Measurements from ENCODE around the gene UBE2L6. TPM values are rescaled to one million over a fixed set of nuclear protein-coding genes. Genes with fewer than 3 reads are reported as not detected.

UBE2L6 gene
- total and polyA plus RNA-seq, 4 donors = 18.6 to 97.2 (median 65.1) TPM

DNA sequence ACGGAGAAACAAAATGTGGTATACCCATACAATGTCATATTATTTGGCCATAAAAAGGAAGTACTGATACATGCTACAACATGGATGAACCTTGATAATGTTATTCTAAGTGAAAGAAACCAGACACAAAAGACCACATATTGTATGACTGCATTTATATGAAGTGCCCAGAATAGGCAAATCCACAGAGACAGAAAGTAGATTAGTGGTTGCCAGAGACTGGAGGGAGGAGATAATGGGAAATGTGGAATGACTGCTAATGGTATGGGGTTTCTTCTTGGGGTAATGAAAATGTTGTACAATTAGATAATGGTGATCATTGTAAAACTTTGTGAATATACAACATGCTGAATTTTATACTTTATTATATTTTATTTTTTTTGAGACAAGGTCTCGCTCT is 46.4 kb downstream of the UBE2L6 start:
- WGBS = 95% methylated on average over 2 of the region's 2 CpGs

DNA sequence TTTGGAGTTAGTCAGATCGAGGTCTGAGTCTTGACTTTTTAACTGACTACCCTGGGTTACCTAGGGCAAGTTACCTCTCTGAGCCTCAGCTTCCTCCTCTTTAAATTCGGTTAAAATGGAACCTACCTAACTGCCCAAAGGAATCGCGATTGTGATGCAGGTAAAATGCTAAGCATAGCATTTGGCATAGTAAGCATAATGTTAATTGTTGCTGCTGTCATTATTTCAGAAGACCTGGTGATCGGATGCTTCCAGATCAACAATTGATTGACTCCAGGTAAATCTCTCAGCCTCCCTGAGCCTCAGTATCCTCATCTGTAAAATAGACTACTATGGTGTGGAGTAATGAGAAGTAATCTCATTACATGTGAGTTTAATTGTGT is 51.4 kb downstream of the UBE2L6 start:
- WGBS = 13% methylated on average over 5 of the region's 5 CpGs
- Histone ChIP-seq H3K9ac (ENCODE audit: low read depth in 1 of 2, low read length in 2 of 2) (peak overlapping the region; percentile 8 to 64), H3K4me3 (ENCODE audit: low read depth in 1 of 3, low read length in 3 of 3) (peak overlapping the region; percentile 88 to 97 (median 93)), H3K36me3 (ENCODE audit: control insufficient read depth in 4 of 4, insufficient read depth in 3 of 4, low read depth in 1 of 4, low read length in 3 of 4) (peaks cover 0 to 8% (median 2%) of the 10 kb centered on the region in 4 donors), H3K4me1 (ENCODE audit: control insufficient read depth in 4 of 4, insufficient read depth in 4 of 4, low read length in 3 of 4) (peaks cover 1 to 27% (median 21%) of the 10 kb centered on the region in 4 donors), H3K27me3 (ENCODE audit: control insufficient read depth in 4 of 4, insufficient read depth in 4 of 4, low read length in 3 of 4) (no peaks in the 10 kb centered on the region), H3K9me3 (ENCODE audit: control insufficient read depth in 4 of 4, low read length in 3 of 4) (no peaks in the 10 kb centered on the region), H3K27ac (ENCODE audit: low read depth in 1 of 2, low read length in 2 of 2) (peak overlapping the region; percentile 79 to 84)
- TF ChIP-seq HNF4G (IDR thresholded peaks at IDR 0.05) (no peak), SP1 (IDR thresholded peaks at IDR 0.05) (no peak), TAF1 (conservative IDR thresholded peaks at IDR 0.05) (no peak)
- TF ChIP-seq, protein P1, sequence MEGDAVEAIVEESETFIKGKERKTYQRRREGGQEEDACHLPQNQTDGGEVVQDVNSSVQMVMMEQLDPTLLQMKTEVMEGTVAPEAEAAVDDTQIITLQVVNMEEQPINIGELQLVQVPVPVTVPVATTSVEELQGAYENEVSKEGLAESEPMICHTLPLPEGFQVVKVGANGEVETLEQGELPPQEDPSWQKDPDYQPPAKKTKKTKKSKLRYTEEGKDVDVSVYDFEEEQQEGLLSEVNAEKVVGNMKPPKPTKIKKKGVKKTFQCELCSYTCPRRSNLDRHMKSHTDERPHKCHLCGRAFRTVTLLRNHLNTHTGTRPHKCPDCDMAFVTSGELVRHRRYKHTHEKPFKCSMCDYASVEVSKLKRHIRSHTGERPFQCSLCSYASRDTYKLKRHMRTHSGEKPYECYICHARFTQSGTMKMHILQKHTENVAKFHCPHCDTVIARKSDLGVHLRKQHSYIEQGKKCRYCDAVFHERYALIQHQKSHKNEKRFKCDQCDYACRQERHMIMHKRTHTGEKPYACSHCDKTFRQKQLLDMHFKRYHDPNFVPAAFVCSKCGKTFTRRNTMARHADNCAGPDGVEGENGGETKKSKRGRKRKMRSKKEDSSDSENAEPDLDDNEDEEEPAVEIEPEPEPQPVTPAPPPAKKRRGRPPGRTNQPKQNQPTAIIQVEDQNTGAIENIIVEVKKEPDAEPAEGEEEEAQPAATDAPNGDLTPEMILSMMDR (IDR thresholded peaks at IDR 0.05; ENCODE audit: low read depth, low read length, missing input control) = no peak
- TF ChIP-seq, protein P2, sequence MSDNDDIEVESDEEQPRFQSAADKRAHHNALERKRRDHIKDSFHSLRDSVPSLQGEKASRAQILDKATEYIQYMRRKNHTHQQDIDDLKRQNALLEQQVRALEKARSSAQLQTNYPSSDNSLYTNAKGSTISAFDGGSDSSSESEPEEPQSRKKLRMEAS (IDR thresholded peaks at IDR 0.05) = no peak
- TF ChIP-seq, protein P3, sequence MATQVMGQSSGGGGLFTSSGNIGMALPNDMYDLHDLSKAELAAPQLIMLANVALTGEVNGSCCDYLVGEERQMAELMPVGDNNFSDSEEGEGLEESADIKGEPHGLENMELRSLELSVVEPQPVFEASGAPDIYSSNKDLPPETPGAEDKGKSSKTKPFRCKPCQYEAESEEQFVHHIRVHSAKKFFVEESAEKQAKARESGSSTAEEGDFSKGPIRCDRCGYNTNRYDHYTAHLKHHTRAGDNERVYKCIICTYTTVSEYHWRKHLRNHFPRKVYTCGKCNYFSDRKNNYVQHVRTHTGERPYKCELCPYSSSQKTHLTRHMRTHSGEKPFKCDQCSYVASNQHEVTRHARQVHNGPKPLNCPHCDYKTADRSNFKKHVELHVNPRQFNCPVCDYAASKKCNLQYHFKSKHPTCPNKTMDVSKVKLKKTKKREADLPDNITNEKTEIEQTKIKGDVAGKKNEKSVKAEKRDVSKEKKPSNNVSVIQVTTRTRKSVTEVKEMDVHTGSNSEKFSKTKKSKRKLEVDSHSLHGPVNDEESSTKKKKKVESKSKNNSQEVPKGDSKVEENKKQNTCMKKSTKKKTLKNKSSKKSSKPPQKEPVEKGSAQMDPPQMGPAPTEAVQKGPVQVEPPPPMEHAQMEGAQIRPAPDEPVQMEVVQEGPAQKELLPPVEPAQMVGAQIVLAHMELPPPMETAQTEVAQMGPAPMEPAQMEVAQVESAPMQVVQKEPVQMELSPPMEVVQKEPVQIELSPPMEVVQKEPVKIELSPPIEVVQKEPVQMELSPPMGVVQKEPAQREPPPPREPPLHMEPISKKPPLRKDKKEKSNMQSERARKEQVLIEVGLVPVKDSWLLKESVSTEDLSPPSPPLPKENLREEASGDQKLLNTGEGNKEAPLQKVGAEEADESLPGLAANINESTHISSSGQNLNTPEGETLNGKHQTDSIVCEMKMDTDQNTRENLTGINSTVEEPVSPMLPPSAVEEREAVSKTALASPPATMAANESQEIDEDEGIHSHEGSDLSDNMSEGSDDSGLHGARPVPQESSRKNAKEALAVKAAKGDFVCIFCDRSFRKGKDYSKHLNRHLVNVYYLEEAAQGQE (IDR thresholded peaks at IDR 0.05) = no peak
- DNase-seq (ENCODE audit: low spot score) = no peak

More for the DNA sequence above, 46.4 kb downstream of the UBE2L6 start:
- no peaks in the 10 kb centered on the region for H3K9me3 ChIP-seq (ENCODE audit: control insufficient read depth in 4 of 4, low read length in 3 of 4)
- H3K4me3 ChIP-seq (ENCODE audit: low read depth in 1 of 3, low read length in 3 of 3) = no peak overlapping the region
- no peaks in the 10 kb centered on the region for H3K27me3 ChIP-seq (ENCODE audit: control insufficient read depth in 4 of 4, insufficient read depth in 4 of 4, low read length in 3 of 4)
- peaks cover 0 to 2% (median 1%) of the 10 kb centered on the region in 4 donors for H3K4me1 ChIP-seq (ENCODE audit: control insufficient read depth in 4 of 4, insufficient read depth in 4 of 4, low read length in 3 of 4)
- no peaks in the 10 kb centered on the region for H3K36me3 ChIP-seq (ENCODE audit: control insufficient read depth in 4 of 4, insufficient read depth in 3 of 4, low read depth in 1 of 4, low read length in 3 of 4)
- DNase-seq (ENCODE audit: low spot score) = no peak
- H3K9ac ChIP-seq (ENCODE audit: low read depth in 1 of 2, low read length in 2 of 2) = no peak overlapping the region
- no peak overlapping the region for H3K27ac ChIP-seq (ENCODE audit: low read depth in 1 of 2, low read length in 2 of 2)
- TF ChIP-seq RXRA (IDR thresholded peaks at IDR 0.05) = no peak
- TF ChIP-seq, protein P4, sequence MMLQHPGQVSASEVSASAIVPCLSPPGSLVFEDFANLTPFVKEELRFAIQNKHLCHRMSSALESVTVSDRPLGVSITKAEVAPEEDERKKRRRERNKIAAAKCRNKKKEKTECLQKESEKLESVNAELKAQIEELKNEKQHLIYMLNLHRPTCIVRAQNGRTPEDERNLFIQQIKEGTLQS (IDR thresholded peaks at IDR 0.05) = no peak
- no peak for TF ChIP-seq JUND (IDR thresholded peaks at IDR 0.05)
- no peak for TF ChIP-seq FOXA1 (IDR thresholded peaks at IDR 0.05)
- TF ChIP-seq GABPA (IDR thresholded peaks at IDR 0.05 in 1 of 2, conservative IDR thresholded peaks at IDR 0.05 in 1 of 2) = no peak
- no peak for TF ChIP-seq SP1 (IDR thresholded peaks at IDR 0.05)
- TF ChIP-seq, protein P3 (IDR thresholded peaks at IDR 0.05) = no peak
- no peak for TF ChIP-seq YY1 (IDR thresholded peaks at IDR 0.05)

Data from liver (tissue), 9 donors.